B cell (primary cell): Measurements from ENCODE around the gene ANKRD11.

Experiments
- EZH2 ChIP-seq: IDR thresholded peaks from 2 replicates; pipeline ENCODE4 v1.6.1; 2012; ENCODE audit warnings: borderline replicate concordance, low read depth, mild to moderate bottlenecking, moderate library complexity, low read length; ENCODE audit not compliant: insufficient read depth, poor library complexity, severe bottlenecking
- TF ChIP-seq, protein P1 (sequence below): fragments of 200-600 bp; IDR thresholded peaks from one replicate; pipeline ENCODE4 v1.8.0; 2022; ENCODE audit warnings: antibody characterized with exemption, mild to moderate bottlenecking

DNA sequence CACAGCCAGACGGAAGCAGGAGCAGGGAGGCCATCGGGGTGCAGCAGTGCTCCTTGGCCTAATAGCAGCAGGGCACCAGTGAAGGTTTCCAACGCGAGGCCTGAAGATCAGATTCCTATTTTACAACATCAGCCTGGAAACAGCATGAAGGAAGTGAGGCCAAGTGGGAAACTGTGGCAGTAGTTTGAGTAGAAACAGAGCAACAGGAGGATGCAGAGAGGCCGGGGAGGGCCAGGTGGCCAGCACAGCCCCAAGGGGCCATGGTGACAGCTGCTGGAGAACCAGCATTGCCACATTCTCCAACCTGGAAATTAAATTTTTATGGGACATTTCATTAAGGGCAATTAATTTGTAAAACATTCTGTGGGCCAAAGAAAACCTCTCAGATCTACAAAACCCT, 3.4 kb upstream of the ANKRD11 start:
- TF ChIP-seq, protein P1, sequence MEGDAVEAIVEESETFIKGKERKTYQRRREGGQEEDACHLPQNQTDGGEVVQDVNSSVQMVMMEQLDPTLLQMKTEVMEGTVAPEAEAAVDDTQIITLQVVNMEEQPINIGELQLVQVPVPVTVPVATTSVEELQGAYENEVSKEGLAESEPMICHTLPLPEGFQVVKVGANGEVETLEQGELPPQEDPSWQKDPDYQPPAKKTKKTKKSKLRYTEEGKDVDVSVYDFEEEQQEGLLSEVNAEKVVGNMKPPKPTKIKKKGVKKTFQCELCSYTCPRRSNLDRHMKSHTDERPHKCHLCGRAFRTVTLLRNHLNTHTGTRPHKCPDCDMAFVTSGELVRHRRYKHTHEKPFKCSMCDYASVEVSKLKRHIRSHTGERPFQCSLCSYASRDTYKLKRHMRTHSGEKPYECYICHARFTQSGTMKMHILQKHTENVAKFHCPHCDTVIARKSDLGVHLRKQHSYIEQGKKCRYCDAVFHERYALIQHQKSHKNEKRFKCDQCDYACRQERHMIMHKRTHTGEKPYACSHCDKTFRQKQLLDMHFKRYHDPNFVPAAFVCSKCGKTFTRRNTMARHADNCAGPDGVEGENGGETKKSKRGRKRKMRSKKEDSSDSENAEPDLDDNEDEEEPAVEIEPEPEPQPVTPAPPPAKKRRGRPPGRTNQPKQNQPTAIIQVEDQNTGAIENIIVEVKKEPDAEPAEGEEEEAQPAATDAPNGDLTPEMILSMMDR: no peak
- TF ChIP-seq EZH2: no peak
